T-helper 1 cell treated with Interleukin-12 subunit alpha and Interleukin-12 subunit beta and Interleukin-4 antibody, amounts not matched to agents 30 μg/mL and 1 μg/mL, for 36 hours (primary cell): ENCODE measurements around the gene RNF123.

Source experiments
- H3K27ac Mint-ChIP-seq: one replicate; pipeline ENCODE4 v1.8.0; 2021; ENCODE audit warnings: mild to moderate bottlenecking, mixed read lengths
- H3K27me3 Mint-ChIP-seq: one replicate; pipeline ENCODE4 v1.8.0; 2021; ENCODE audit warnings: low read depth, mixed read lengths
- H3K36me3 Mint-ChIP-seq: one replicate; pipeline ENCODE4 v1.8.0; 2021; ENCODE audit warnings: low read depth, mixed read lengths
- H3K4me1 Mint-ChIP-seq: one replicate; pipeline ENCODE4 v1.8.0; 2021; ENCODE audit warnings: low read depth, mixed read lengths
- H3K4me3 Mint-ChIP-seq: one replicate; pipeline ENCODE4 v1.8.0; 2021; ENCODE audit warnings: mild to moderate bottlenecking, moderate library complexity, mixed read lengths
- H3K9me3 Mint-ChIP-seq: one replicate; pipeline ENCODE4 v1.8.0; 2021; ENCODE audit warnings: mixed read lengths

Gene RNF123

GRCh38 chr3:49700014-49700413, 10.7 kb downstream of the RNF123 start:
- Mint-ChIP-seq H3K9me3 (no peaks in the 10 kb centered on the region), H3K4me3 (no peak overlapping the region), H3K36me3 (no peaks in the 10 kb centered on the region), H3K4me1 (no peaks in the 10 kb centered on the region), H3K27ac (no peak overlapping the region), H3K27me3 (no peaks in the 10 kb centered on the region)

- H3K9me3 Mint-ChIP-seq: no peaks in the 10 kb centered on the region
- no peaks in the 10 kb centered on the region for H3K36me3 Mint-ChIP-seq
- H3K27ac Mint-ChIP-seq: no peak overlapping the region
- no peaks in the 10 kb centered on the region for H3K27me3 Mint-ChIP-seq
- no peak overlapping the region for H3K4me3 Mint-ChIP-seq
- no peaks in the 10 kb centered on the region for H3K4me1 Mint-ChIP-seq
Observed at GRCh38 chr3:49700453-49701128, 11.2 kb downstream of the RNF123 start.

GRCh38 chr3:49701388-49702077, 12.2 kb downstream of the RNF123 start:
- H3K27ac Mint-ChIP-seq: no peak overlapping the region
- no peaks in the 10 kb centered on the region for H3K27me3 Mint-ChIP-seq
- no peaks in the 10 kb centered on the region for H3K9me3 Mint-ChIP-seq
- no peaks in the 10 kb centered on the region for H3K36me3 Mint-ChIP-seq
- H3K4me1 Mint-ChIP-seq: no peaks in the 10 kb centered on the region
- no peak overlapping the region for H3K4me3 Mint-ChIP-seq

- Mint-ChIP-seq H3K9me3 (no peaks in the 10 kb centered on the region), H3K4me3 (no peak overlapping the region), H3K27ac (no peak overlapping the region), H3K27me3 (no peaks in the 10 kb centered on the region), H3K36me3 (peaks cover 1% of the 10 kb centered on the region), H3K4me1 (no peaks in the 10 kb centered on the region)
Observed at GRCh38 chr3:49702672-49703071, 13.3 kb downstream of the RNF123 start.

GRCh38 chr3:49703443-49703927, 14.1 kb downstream of the RNF123 start:
- H3K27me3 Mint-ChIP-seq: no peaks in the 10 kb centered on the region
- H3K4me3 Mint-ChIP-seq: no peak overlapping the region
- H3K36me3 Mint-ChIP-seq: peaks cover 3% of the 10 kb centered on the region
- peak overlapping the region; percentile 50 for H3K27ac Mint-ChIP-seq
- H3K4me1 Mint-ChIP-seq: no peaks in the 10 kb centered on the region
- no peaks in the 10 kb centered on the region for H3K9me3 Mint-ChIP-seq

GRCh38 chr3:49703956-49704355, 14.6 kb downstream of the RNF123 start:
- H3K4me3 Mint-ChIP-seq: no peak overlapping the region
- peaks cover 3% of the 10 kb centered on the region for H3K36me3 Mint-ChIP-seq
- no peaks in the 10 kb centered on the region for H3K9me3 Mint-ChIP-seq
- no peaks in the 10 kb centered on the region for H3K27me3 Mint-ChIP-seq
- H3K4me1 Mint-ChIP-seq: no peaks in the 10 kb centered on the region
- H3K27ac Mint-ChIP-seq: no peak overlapping the region

- Mint-ChIP-seq H3K27ac (no peak overlapping the region), H3K4me1 (no peaks in the 10 kb centered on the region), H3K9me3 (no peaks in the 10 kb centered on the region), H3K27me3 (no peaks in the 10 kb centered on the region), H3K36me3 (peaks cover 3% of the 10 kb centered on the region), H3K4me3 (no peak overlapping the region)
Observed at GRCh38 chr3:49704629-49705028, 15.3 kb downstream of the RNF123 start.

- Mint-ChIP-seq H3K27me3 (no peaks in the 10 kb centered on the region), H3K9me3 (no peaks in the 10 kb centered on the region), H3K4me3 (no peak overlapping the region), H3K36me3 (peaks cover 3% of the 10 kb centered on the region), H3K4me1 (no peaks in the 10 kb centered on the region), H3K27ac (no peak overlapping the region)
Observed at GRCh38 chr3:49705390-49705960, 16.1 kb downstream of the RNF123 start.

GRCh38 chr3:49706456-49707112, 17.2 kb downstream of the RNF123 start:
- Mint-ChIP-seq H3K27ac (no peak overlapping the region), H3K9me3 (no peaks in the 10 kb centered on the region), H3K27me3 (no peaks in the 10 kb centered on the region), H3K4me1 (no peaks in the 10 kb centered on the region), H3K4me3 (no peak overlapping the region), H3K36me3 (peaks cover 3% of the 10 kb centered on the region)

GRCh38 chr3:49707113-49707480, 17.7 kb downstream of the RNF123 start:
- Mint-ChIP-seq H3K36me3 (peaks cover 3% of the 10 kb centered on the region), H3K27me3 (no peaks in the 10 kb centered on the region), H3K9me3 (no peaks in the 10 kb centered on the region), H3K4me3 (no peak overlapping the region), H3K4me1 (peaks cover 2% of the 10 kb centered on the region), H3K27ac (no peak overlapping the region)

GRCh38 chr3:49709852-49710251, 20.5 kb downstream of the RNF123 start:
- Mint-ChIP-seq H3K27ac (no peak overlapping the region), H3K4me1 (peaks cover 5% of the 10 kb centered on the region), H3K4me3 (no peak overlapping the region), H3K36me3 (peaks cover 3% of the 10 kb centered on the region), H3K9me3 (no peaks in the 10 kb centered on the region), H3K27me3 (no peaks in the 10 kb centered on the region)

- no peaks in the 10 kb centered on the region for H3K27me3 Mint-ChIP-seq
- no peaks in the 10 kb centered on the region for H3K9me3 Mint-ChIP-seq
- H3K27ac Mint-ChIP-seq: no peak overlapping the region
- H3K4me1 Mint-ChIP-seq: peaks cover 5% of the 10 kb centered on the region
- H3K36me3 Mint-ChIP-seq: peaks cover 3% of the 10 kb centered on the region
- H3K4me3 Mint-ChIP-seq: no peak overlapping the region
Observed at GRCh38 chr3:49711489-49711888, 22.1 kb downstream of the RNF123 start.

GRCh38 chr3:49712166-49712565, 22.8 kb downstream of the RNF123 start:
- no peaks in the 10 kb centered on the region for H3K27me3 Mint-ChIP-seq
- H3K36me3 Mint-ChIP-seq: peaks cover 3% of the 10 kb centered on the region
- no peak overlapping the region for H3K27ac Mint-ChIP-seq
- peaks cover 5% of the 10 kb centered on the region for H3K4me1 Mint-ChIP-seq
- no peak overlapping the region for H3K4me3 Mint-ChIP-seq
- no peaks in the 10 kb centered on the region for H3K9me3 Mint-ChIP-seq

- Mint-ChIP-seq H3K4me1 (peaks cover 5% of the 10 kb centered on the region), H3K27ac (no peak overlapping the region), H3K27me3 (no peaks in the 10 kb centered on the region), H3K4me3 (no peak overlapping the region), H3K9me3 (no peaks in the 10 kb centered on the region), H3K36me3 (peaks cover under 1% of the 10 kb centered on the region)
Observed at GRCh38 chr3:49712631-49713317, 23.4 kb downstream of the RNF123 start.
